Uterus (tissue), 2 donors: ENCODE measurements around the gene SFXN5.

Source experiments
- CTCF ChIP-seq, 4 experiments: fragments of 200-600 bp in 2 of 4; fragments of 450-650 bp in 2 of 4; sonication (generic) in 2 of 4; IDR thresholded peaks; one replicate each; pipeline ENCODE4 v1.5.1; 2016 to 2019; ENCODE audit warnings: antibody characterized with exemption in 4 of 4, mild to moderate bottlenecking in 2 of 4, moderate library complexity in 1 of 4
- POLR2A ChIP-seq, 2 donors: fragments of 450-650 bp; IDR thresholded peaks; one replicate each; pipeline ENCODE4 v1.6.1; 2016; ENCODE audit warnings: antibody characterized with exemption in 2 of 2, mild to moderate bottlenecking in 1 of 2, moderate library complexity in 1 of 2

GRCh38 chr2:73078457-73079411 lies 7.2 kb upstream of the SFXN5 start:
- no peak for TF ChIP-seq CTCF (IDR thresholded peaks at IDR 0.05)
- TF ChIP-seq POLR2A (IDR thresholded peaks at IDR 0.05): no peak
